Activated naive CD4-positive, alpha-beta T cell (primary cell): Measurements from ENCODE around the gene RAD51D.
"Not testable (repeated sequence)": the region's sequence is repeated elsewhere in the genome, so short reads cannot be mapped to it uniquely, and the experiment has no call there.

ENCODE experiments used
- DNase-seq, 4 experiments: peaks; one replicate each; lab custom pipeline; 2025; lab: John Stamatoyannopoulos, UW

Gene RAD51D

GRCh38 chr17:35119370-35120165 lies at the start of gene RAD51D:
RAD51D (minus strand) TSS chr17:35119860; CDS start chr17:35119613, 247 bp downstream.
- peak; percentile 44 to 78 (median 58) for DNase-seq

DNA sequence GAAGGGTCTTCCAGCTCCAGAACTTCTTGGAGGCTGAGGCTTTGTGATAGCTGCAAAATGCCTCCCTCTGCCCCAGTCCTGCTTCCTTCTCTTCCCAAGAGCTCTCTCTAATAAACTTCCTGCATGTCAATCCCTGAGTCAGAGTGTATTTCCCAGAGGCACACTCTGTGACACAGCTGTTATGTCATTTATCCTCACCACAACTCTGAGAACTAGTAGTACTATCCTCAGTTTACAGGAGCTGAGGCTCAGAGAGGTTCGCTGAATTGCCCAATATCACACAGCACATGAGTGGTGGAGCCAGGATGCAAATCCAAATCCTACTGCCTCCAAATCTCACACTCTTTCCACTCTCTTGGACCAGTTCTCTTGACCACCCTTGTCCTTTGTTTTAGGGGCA lies 48.0 kb upstream of the RAD51D start:
- no peak for DNase-seq

DNA sequence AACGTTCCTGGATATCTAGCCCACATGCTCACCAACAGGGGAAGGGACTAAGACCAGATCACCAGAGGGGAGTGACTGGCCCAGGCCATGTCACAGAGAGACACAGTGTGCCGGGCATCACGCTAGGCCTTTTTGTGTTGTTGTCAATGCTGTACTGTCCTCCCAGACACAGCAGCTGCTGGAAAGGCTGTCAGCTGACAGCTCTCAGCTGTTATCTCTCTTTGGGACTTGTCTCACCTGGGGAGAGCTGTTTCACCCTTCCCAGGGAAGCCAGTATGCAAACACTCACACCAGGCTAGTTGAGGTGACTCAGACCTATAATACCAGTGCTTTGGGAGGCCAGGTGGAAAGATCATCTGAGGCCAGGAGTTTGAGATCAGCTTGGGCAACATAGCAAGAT lies 47.4 kb upstream of the RAD51D start:
- no peak for DNase-seq

DNA sequence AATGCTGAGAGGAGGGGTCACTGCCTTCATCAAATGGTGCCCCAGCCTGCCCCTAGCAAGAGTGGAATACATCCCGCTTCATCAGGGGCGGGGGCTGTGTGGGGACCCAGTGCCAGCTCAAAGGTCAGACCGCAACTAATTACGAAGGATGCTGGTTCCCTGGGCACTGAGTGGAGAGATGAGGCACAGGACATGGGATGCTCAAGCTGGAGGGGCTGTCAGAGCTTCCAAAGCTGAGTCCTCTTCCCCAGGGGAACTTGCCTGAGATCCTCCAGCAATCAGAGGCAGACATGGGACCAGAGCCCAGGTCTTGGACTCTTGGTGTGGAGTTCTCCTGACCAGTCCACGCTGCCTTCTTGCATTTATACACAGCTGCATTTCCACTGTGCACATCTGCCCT lies 46.9 kb upstream of the RAD51D start:
- no peak for DNase-seq

- no peak for DNase-seq
Observed at GRCh38 chr17:35164716-35165115, 45.1 kb upstream of the RAD51D start.

- no peak for DNase-seq
Observed at GRCh38 chr17:35163886-35164285, 44.2 kb upstream of the RAD51D start.

- no peak for DNase-seq
Observed at GRCh38 chr17:35162755-35163154, 43.1 kb upstream of the RAD51D start.

DNA sequence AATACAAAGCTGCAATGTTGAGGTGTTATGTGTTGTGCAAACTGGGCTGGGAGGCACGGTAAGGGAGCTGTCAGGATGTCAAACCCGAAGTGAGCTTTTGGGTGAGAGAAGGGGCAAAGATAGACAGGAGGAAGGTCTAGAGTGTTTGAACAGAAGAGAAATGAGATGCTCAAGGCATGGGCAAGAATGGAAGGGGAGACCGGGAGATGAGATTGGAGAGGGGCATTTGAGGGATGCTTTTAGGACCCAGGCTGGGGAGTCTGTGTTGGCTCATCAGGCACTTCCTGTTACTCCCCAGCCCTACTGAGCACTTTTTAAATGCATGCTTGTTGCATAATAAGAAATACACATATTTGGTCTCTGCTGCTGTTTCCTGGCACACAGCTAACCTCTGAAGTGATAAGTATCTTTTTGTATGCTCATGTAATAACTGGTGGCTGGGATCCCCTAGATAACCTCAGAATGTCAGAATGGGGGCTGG lies 41.7 kb upstream of the RAD51D start:
- DNase-seq: no peak

DNA sequence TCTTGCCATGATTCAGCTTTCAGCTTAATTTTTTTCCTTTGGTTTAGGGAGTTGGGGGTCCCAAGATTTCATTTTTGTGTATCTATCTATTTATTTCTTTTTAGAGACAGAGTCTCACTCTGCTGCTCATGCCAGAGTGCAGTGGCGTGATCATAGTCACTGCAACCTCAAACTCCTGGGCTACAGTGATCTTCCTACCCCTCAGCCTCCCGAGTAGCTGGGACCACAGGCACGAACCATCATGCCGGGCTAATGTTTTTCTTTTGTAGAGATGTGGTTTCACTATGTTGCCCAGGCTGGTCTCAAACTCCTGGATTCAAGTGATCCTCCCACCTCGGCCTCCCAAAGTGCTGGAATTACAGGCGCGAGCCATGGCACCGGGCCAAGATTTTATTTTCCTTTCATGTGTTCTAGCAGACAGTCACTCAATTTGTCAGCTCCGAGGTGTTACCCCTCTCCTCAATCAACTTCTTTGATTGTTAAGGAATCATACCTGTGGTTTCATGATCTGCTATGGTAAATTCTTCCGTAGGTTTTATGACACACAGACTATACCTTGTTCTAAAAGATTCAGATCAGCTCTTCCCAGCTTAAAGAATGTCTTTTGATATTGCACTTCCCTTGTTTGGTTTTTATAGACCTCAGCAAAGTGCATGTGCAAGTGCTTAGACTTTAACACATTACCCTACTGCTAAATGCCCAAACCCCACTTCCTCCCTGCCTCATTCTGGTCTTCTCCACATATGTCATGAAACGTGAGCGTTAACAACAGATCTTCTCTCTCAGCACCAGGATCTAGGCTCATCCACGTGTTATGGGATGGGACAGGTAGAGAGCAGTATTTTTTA lies 40.9 kb upstream of the RAD51D start:
- DNase-seq: peak in 2 of 4 experiments; percentile 8

DNA sequence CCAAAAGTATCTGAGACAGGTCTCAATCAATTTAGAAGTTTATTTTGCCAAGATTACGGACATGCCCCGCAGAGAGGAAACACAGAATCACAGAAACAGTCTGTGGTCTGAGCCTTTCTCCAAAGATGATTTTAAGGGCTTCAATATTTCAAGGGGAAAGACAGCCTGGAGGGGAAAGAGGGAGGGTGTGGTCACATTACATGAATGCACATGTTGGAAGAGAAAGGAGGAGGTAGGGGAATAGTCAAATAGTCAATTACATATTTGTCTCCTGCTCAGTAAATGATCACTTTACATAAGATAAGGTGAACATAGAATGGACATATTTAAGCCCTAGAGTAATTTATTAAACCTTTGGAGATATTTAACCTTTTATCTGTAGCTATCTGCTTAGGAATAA lies 40.3 kb upstream of the RAD51D start:
- DNase-seq: no peak

DNA sequence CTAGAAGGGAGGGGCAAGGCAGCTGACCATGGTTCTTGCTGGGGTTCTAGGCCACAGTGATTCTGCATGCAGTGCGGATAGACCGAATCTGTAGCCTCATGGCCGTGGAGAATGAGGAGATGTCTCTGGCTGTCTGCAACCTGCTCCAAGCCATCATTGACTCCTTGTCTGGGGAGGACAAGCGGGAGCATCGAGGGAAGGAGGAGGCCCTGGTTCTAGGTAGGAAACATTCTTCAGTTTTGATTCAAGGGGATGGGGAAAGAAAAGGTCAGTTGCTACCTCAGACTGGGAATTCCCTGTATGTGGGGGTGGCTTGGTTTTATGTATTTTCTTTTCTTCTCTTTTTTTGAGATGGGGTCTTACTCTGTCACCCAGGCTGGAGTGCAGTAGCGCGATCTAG lies 35.6 kb upstream of the RAD51D start:
- DNase-seq: no peak

GRCh38 chr17:35154196-35155165 lies 34.8 kb upstream of the RAD51D start:
- no peak for DNase-seq

DNA sequence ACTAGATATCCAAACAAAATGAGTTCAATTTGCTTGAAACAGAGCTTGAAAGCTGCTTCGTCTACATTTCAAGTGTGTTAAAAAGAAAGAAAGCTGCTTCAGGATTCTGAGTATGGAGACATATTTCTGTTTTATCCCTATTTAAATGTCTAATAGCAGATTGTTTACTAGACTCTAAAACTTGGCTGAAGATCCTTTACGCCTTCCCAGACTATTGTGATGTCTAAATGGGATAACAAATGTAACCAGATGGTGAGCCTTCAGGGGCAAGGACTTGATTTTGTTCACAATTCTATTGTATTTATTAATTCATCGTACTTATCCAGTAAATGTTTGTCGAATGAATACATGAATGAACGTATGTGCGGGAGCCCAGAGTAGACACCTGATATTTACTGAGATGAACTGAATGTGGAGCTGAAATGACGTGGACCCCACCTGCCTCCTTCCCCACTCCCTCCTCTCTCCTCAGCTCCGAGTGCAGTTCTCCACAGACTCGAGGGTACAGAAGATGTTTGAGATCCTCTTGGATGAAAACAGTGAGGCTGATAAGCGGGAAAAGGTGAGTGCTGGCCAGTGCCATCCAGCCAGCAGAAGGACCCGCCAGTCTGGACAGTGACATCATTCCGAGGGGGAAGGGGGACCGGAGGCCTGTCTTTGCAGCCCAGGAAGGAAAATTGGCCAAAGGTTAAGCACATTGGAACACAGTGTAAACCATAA lies 32.9 kb upstream of the RAD51D start:
- no peak for DNase-seq

- DNase-seq: not testable (repeated sequence)
Observed at GRCh38 chr17:35151080-35151479, 31.4 kb upstream of the RAD51D start.

GRCh38 chr17:35149941-35150340 lies 30.3 kb upstream of the RAD51D start:
- DNase-seq: no peak

GRCh38 chr17:35148144-35148543 lies 28.5 kb upstream of the RAD51D start:
- no peak for DNase-seq

GRCh38 chr17:35147375-35147905 lies 27.8 kb upstream of the RAD51D start, which contains the start of gene UNC45B:
UNC45B (plus strand) TSS chr17:35147817; CDS start chr17:35148264, 447 bp downstream.
- DNase-seq: no peak

DNA sequence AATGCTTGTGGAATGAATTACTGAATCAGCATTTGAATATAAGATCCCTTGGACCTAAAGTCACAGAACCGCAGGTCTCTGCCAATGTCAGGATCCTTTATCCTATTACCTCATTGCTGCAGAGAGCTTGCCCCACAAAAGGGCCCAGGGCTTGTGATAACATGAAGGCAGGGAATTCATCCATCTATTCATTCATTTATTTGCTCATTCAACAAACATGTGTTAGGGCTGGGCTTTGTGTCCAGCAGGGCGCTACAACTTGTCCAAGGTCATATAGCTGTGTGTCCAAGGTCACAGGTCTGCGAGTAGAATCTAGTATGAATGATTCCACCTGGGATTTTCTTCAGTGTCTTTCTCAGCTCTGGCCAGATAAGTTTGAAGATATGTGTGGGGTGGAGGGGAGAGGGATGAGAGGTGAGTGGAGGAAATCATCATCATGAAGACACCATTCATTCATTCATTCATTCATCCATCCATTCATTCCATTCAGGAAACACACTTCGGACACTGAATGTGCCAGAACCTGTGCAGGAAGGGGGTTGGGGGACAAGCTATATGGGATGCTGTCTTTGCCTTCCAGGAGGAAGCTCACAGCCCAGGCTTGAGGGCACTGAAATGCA lies 26.7 kb upstream of the RAD51D start:
- no peak for DNase-seq

DNA sequence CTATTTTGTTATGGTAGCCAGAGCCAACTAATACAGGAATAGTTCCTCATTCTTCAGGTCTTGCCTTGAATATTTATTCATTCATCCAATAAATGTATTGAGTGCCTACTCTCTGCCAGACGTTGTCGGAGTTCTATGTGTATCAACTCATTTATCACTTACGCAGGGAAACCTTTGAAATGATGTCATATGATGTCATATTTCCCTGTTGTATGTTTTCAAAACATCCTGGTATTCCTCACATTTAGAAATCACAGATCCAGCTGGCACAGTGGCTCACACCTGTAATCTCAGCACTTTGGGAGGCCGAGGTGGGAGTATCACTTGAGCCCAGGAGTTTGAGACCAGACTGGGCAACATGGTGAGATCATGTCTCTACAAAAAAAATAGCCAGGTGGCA lies 25.2 kb upstream of the RAD51D start:
- no peak for DNase-seq

GRCh38 chr17:35142467-35142796 lies 22.8 kb upstream of the RAD51D start:
- no peak for DNase-seq
